ENCODE measurements around the gene ANKRD62.
"Not testable (repeated sequence)": the region's sequence is repeated elsewhere in the genome, so short reads cannot be mapped to it uniquely, and the experiment has no call there.

Gene ANKRD62

GRCh38 chr18:12101266-12101665 lies 7.6 kb downstream of the ANKRD62 start:
- DNase-seq, result no peak

GRCh38 chr18:12102136-12102842 lies 8.6 kb downstream of the ANKRD62 start:
- no peak for DNase-seq

- DNase-seq, result no peak
Observed at GRCh38 chr18:12106471-12106870, 12.8 kb downstream of the ANKRD62 start.

- DNase-seq, result no peak
Observed at GRCh38 chr18:12109836-12110235, 16.2 kb downstream of the ANKRD62 start.

- no peak for DNase-seq
Observed at GRCh38 chr18:12113999-12114646, 20.5 kb downstream of the ANKRD62 start.

- DNase-seq, result no peak
Observed at GRCh38 chr18:12119358-12119757, 25.7 kb downstream of the ANKRD62 start.

- DNase-seq, result no peak
Observed at GRCh38 chr18:12121175-12122042, 27.8 kb downstream of the ANKRD62 start.

GRCh38 chr18:12122043-12122389 lies 28.4 kb downstream of the ANKRD62 start:
- DNase-seq, result not testable (repeated sequence)

GRCh38 chr18:12127647-12128046 lies 34.0 kb downstream of the ANKRD62 start:
- DNase-seq, result not testable (repeated sequence)

GRCh38 chr18:12138831-12139230 lies 45.2 kb downstream of the ANKRD62 start:
- not testable (repeated sequence) for DNase-seq

GRCh38 chr18:12140866-12141265 lies 47.2 kb downstream of the ANKRD62 start:
- not testable (repeated sequence) for DNase-seq

GRCh38 chr18:12141778-12142177 lies 48.1 kb downstream of the ANKRD62 start:
- DNase-seq, result not testable (repeated sequence)

GRCh38 chr18:12149431-12149830 lies 55.8 kb downstream of the ANKRD62 start:
- not testable (repeated sequence) for DNase-seq

GRCh38 chr18:12154361-12154760 lies 60.7 kb downstream of the ANKRD62 start:
- no peak for DNase-seq

- DNase-seq, result no peak
Observed at GRCh38 chr18:12155996-12156395, 62.4 kb downstream of the ANKRD62 start.

GRCh38 chr18:12159446-12159845 lies 65.8 kb downstream of the ANKRD62 start:
- no peak for DNase-seq

GRCh38 chr18:12162786-12163185 lies 69.1 kb downstream of the ANKRD62 start:
- DNase-seq, result no peak

- DNase-seq, result no peak
Observed at GRCh38 chr18:12165038-12165768, 71.6 kb downstream of the ANKRD62 start.

All from activated naive CD4-positive, alpha-beta T cell (primary cell).